NT2/D1 (cell line): ENCODE data around the gene CCKAR.

ENCODE experiments used
- YY1 ChIP-seq: IDR thresholded peaks from 2 replicates; pipeline ENCODE4 v1.6.1; 2011; ENCODE audit not compliant: insufficient read length, insufficient read depth
- ZNF274 ChIP-seq: IDR thresholded peaks from 2 replicates; pipeline ENCODE4 v1.6.1; 2011; ENCODE audit warnings: mild to moderate bottlenecking, low read depth, low read length

DNA sequence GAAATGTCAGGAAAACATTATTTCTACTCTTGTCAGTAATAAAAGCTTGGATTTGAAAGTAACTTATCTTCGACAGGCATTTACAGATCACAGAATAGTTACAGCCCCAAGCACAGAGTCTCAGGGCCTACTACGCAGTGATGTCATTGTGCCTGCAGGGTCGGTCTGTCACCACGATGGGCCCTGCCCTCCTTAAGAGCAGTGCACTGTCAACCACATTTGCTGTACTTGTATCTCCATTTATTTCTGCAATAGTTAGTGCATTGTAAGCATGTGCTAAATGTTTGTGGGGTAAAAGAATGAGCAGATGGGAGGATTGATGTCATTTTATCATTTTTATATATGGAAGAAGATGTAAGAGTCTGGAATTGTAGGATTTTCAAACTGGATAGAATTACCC, 13.6 kb upstream of the CCKAR start:
- no peak for TF ChIP-seq ZNF274
- no peak for TF ChIP-seq YY1
